Hematopoietic multipotent progenitor cell (in vitro differentiated cells): ENCODE results near the gene TPCN2. TPM values are rescaled to one million over a fixed set of nuclear protein-coding genes. Genes with fewer than 3 reads are reported as not detected.
"Not testable (repeated sequence)": the region's sequence is repeated elsewhere in the genome, so short reads cannot be mapped to it uniquely, and the experiment has no call there.

Experiments used
- DNase-seq, 3 donors: peaks; one replicate each; pipeline ENCODE4 v3.0.0-alpha.2; 2011 to 2015; ENCODE audit warnings: low read depth in 2 of 3, low spot score in 2 of 3
- total RNA-seq: library from RNA; depleted of rRNA; stranded (reverse); fragments of >200 nt; gene quantifications from one replicate; pipeline ENCODE4 v1.2.3, GENCODE V29; 2012

The TPCN2 gene
- total RNA-seq, 1 donor: 32.6 TPM

- no peak for DNase-seq
Observed at GRCh38 chr11:69073469-69073868, 24.7 kb downstream of the TPCN2 start.

GRCh38 chr11:69074375-69075140 is 25.8 kb downstream of the TPCN2 start:
- DNase-seq: no peak

GRCh38 chr11:69075421-69076128 is 26.8 kb downstream of the TPCN2 start:
- no peak for DNase-seq

GRCh38 chr11:69076129-69076791 is 27.5 kb downstream of the TPCN2 start:
- no peak for DNase-seq

GRCh38 chr11:69076977-69077376 is 28.2 kb downstream of the TPCN2 start:
- DNase-seq: not testable (repeated sequence)

GRCh38 chr11:69078508-69078907 is 29.8 kb downstream of the TPCN2 start:
- DNase-seq: no peak

GRCh38 chr11:69078930-69079605 is 30.3 kb downstream of the TPCN2 start:
- DNase-seq: no peak

- DNase-seq: no peak
Observed at GRCh38 chr11:69079661-69080256, 31.0 kb downstream of the TPCN2 start.

- DNase-seq: peak in 2 of 3 donors; percentile 60 to 64
Observed at GRCh38 chr11:69080257-69080995, 31.7 kb downstream of the TPCN2 start.

- DNase-seq: no peak
Observed at GRCh38 chr11:69081180-69081579, 32.4 kb downstream of the TPCN2 start.

- no peak for DNase-seq
Observed at GRCh38 chr11:69083531-69084247, 35.0 kb downstream of the TPCN2 start.

GRCh38 chr11:69084371-69084770 is 35.6 kb downstream of the TPCN2 start:
- DNase-seq: no peak

GRCh38 chr11:69085490-69086095 is 36.9 kb downstream of the TPCN2 start:
- no peak for DNase-seq

- no peak for DNase-seq
Observed at GRCh38 chr11:69086152-69087132, 37.7 kb downstream of the TPCN2 start.

GRCh38 chr11:69087133-69087524 is 38.4 kb downstream of the TPCN2 start:
- no peak for DNase-seq

- DNase-seq: no peak
Observed at GRCh38 chr11:69087811-69088210, 39.1 kb downstream of the TPCN2 start.

- peak; percentile 24 to 83 (median 66) for DNase-seq
Observed at GRCh38 chr11:69088676-69089146, 40.0 kb downstream of the TPCN2 start.

- DNase-seq: peak in 1 of 3 donors; percentile 42
Observed at GRCh38 chr11:69089258-69089657, 40.5 kb downstream of the TPCN2 start.
